ENCODE measurements around the gene PCDHGA2.

GRCh38 chr5:141320225-141321169 lies 18.1 kb upstream of the PCDHGA2 start, which contains the start of gene TAF7:
- peak in 1 of 2 donors; percentile 94 for TF ChIP-seq POLR2A (IDR thresholded peaks at IDR 0.05)
- TF ChIP-seq, protein P1, sequence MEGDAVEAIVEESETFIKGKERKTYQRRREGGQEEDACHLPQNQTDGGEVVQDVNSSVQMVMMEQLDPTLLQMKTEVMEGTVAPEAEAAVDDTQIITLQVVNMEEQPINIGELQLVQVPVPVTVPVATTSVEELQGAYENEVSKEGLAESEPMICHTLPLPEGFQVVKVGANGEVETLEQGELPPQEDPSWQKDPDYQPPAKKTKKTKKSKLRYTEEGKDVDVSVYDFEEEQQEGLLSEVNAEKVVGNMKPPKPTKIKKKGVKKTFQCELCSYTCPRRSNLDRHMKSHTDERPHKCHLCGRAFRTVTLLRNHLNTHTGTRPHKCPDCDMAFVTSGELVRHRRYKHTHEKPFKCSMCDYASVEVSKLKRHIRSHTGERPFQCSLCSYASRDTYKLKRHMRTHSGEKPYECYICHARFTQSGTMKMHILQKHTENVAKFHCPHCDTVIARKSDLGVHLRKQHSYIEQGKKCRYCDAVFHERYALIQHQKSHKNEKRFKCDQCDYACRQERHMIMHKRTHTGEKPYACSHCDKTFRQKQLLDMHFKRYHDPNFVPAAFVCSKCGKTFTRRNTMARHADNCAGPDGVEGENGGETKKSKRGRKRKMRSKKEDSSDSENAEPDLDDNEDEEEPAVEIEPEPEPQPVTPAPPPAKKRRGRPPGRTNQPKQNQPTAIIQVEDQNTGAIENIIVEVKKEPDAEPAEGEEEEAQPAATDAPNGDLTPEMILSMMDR (IDR thresholded peaks at IDR 0.05), result peak in 1 of 3 donors; percentile 60

Measured in lower leg skin (tissue), 3 donors.